Activated naive CD4-positive, alpha-beta T cell (primary cell): ENCODE data around the gene SLC23A3.
A peak's percentile ranks its signal among the peaks of the same experiment; 100 is the strongest.
"Not testable (repeated sequence)": the region's sequence is repeated elsewhere in the genome, so short reads cannot be mapped to it uniquely, and the experiment has no call there.

ENCODE experiments used
- DNase-seq, 4 experiments: peaks; one replicate each; lab custom pipeline; 2025; lab: John Stamatoyannopoulos, UW

Gene SLC23A3

GRCh38 chr2:219204425-219205164, 34.8 kb upstream of the SLC23A3 start:
- no peak for DNase-seq

GRCh38 chr2:219201331-219201730, 31.5 kb upstream of the SLC23A3 start:
- not testable (repeated sequence) for DNase-seq

GRCh38 chr2:219200502-219201326, 30.9 kb upstream of the SLC23A3 start:
- not testable (repeated sequence) for DNase-seq

- no peak for DNase-seq
These were observed 29.8 kb upstream of the SLC23A3 start for GRCh38 chr2:219199470-219200211.

- no peak for DNase-seq
These were observed 29.1 kb upstream of the SLC23A3 start for GRCh38 chr2:219198974-219199373.

- no peak for DNase-seq
These were observed 27.6 kb upstream of the SLC23A3 start for GRCh38 chr2:219197388-219197787.

GRCh38 chr2:219186754-219187456, 17.1 kb upstream of the SLC23A3 start:
- DNase-seq, result no peak

- DNase-seq, result no peak
These were observed 14.3 kb upstream of the SLC23A3 start for GRCh38 chr2:219184121-219184520.

- no peak for DNase-seq
These were observed 13.4 kb upstream of the SLC23A3 start for GRCh38 chr2:219183151-219183772.

GRCh38 chr2:219182331-219183150, 12.7 kb upstream of the SLC23A3 start:
- DNase-seq, result no peak

- DNase-seq, result no peak
These were observed 11.7 kb upstream of the SLC23A3 start for GRCh38 chr2:219181531-219181930.

- no peak for DNase-seq
These were observed 11.1 kb upstream of the SLC23A3 start for GRCh38 chr2:219180961-219181360.

GRCh38 chr2:219179601-219180465, 10.0 kb upstream of the SLC23A3 start:
- DNase-seq, result no peak

- peak in 1 of 4 experiments; percentile 47 for DNase-seq
These were observed 8.7 kb upstream of the SLC23A3 start for GRCh38 chr2:219178377-219179175.

GRCh38 chr2:219177552-219178376, 7.9 kb upstream of the SLC23A3 start, which contains the start of gene RETREG2:
Gene RETREG2 (plus strand): TSS chr2:219178275. CDS start chr2:219178353, 78 bp downstream.
- peak; percentile 50 to 77 (median 69) for DNase-seq

GRCh38 chr2:219176818-219177551, 7.2 kb upstream of the SLC23A3 start, which contains the start of gene CNPPD1:
Gene CNPPD1 (minus strand): TSS chr2:219176925. CDS start chr2:219176828, 97 bp downstream.
- peak; percentile 53 to 87 (median 72) for DNase-seq
